ENCODE results near the gene CADPS2. TPM values are rescaled to one million over a fixed set of nuclear protein-coding genes. Genes with fewer than 3 reads are reported as not detected.

The CADPS2 gene
- total and polyA plus RNA-seq, 10 of the 15 experiments (the other 5 are each of a cell fraction or from before 2014, with no cell fraction given) = 0.05 to 7.5 (median 0.25) TPM

DNA sequence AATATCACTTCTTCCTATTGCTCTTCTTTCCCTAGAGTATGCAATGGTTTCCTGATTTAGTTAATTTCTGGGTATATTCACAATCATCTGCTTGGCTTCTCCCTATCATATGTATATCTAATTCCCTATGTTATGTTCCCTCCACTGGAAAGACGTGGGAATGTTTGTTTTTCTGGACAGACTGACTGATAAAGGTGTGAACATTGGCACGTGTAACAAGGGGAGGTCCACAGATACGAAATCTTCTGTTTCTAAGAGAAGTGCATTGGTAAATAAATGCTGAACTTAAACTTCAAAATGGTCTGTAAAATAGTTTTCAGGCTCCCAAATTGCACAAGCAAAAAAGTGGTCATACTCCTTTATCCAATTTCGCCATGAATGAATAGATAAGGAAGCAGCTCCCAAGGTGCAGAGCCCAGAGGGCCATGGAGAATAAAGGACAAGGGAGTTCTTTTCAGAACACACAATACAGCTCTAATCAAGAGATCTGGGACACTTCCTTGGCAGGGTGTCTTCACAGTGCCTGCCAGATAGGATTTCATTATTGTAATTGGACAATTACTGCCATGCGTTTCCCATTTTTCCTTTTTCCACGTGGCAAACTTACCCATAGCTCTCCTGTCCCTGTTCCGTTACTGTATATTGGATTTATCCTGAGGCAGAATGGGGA is 329.3 kb downstream of the CADPS2 start:
- in situ Hi-C loops (cut with MboI) (no loop called here), intact Hi-C loops (cut with micrococcal nuclease; ENCODE audit: unreplicated experiment) (no loop called here)
- H3K9me3 ChIP-seq (replicated peaks; ENCODE audit: control insufficient read depth, insufficient read depth, low read length) = no peaks in the 10 kb centered on the region
- no peak overlapping the region for H3K9ac ChIP-seq (ENCODE audit: control insufficient read depth, insufficient read depth, low read length)
- H3K27ac ChIP-seq (ENCODE audit: control insufficient read depth, insufficient read depth) = no peak overlapping the region
- H4K20me1 ChIP-seq (ENCODE audit: control insufficient read depth, insufficient read depth) = no peaks in the 10 kb centered on the region
- TF ChIP-seq, protein P1, sequence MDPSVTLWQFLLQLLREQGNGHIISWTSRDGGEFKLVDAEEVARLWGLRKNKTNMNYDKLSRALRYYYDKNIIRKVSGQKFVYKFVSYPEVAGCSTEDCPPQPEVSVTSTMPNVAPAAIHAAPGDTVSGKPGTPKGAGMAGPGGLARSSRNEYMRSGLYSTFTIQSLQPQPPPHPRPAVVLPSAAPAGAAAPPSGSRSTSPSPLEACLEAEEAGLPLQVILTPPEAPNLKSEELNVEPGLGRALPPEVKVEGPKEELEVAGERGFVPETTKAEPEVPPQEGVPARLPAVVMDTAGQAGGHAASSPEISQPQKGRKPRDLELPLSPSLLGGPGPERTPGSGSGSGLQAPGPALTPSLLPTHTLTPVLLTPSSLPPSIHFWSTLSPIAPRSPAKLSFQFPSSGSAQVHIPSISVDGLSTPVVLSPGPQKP (IDR thresholded peaks at IDR 0.05; ENCODE audit: low read depth, low read length) = no peak
- no peak for TF ChIP-seq MEF2B (IDR thresholded peaks at IDR 0.05; ENCODE audit: partially characterized antibody, poor library complexity, severe bottlenecking)
- no peak for TF ChIP-seq YY1 (IDR thresholded peaks at IDR 0.05; ENCODE audit: low read depth, low read length)
- TF ChIP-seq KAT2A (conservative IDR thresholded peaks at IDR 0.05; ENCODE audit: control insufficient read depth, low read depth, low read length) = no peak
- TF ChIP-seq WRNIP1 (IDR thresholded peaks at IDR 0.05; ENCODE audit: borderline replicate concordance, low read depth, low read length) = no peak
- TF ChIP-seq BACH1 (IDR thresholded peaks at IDR 0.05; ENCODE audit: borderline replicate concordance) = no peak
- TF ChIP-seq CHD2 (IDR thresholded peaks at IDR 0.05; ENCODE audit: borderline replicate concordance, low read depth, low read length) = no peak
- no peaks in the 10 kb centered on the region for H3K79me2 ChIP-seq (ENCODE audit: control insufficient read depth, insufficient read depth, low read length)
- no TSS peak for BruUV-seq (replicated peaks)
- H3K27me3 ChIP-seq (replicated peaks in 1 of 2; ENCODE audit: control insufficient read depth in 2 of 2, insufficient read depth in 2 of 2, low read length in 1 of 2) = no peaks in the 10 kb centered on the region; a peak in 1 of 4 replicates
- H2AFZ ChIP-seq (ENCODE audit: control insufficient read depth, low read depth, low read length) = no peak overlapping the region
- FAIRE-seq (no peak), ATAC-seq (no peak), DNase-seq (ENCODE audit: low read depth, low spot score) (no peak)
- H3K4me3 ChIP-seq = no peak overlapping the region
- no peak overlapping the region for H3K4me2 ChIP-seq (ENCODE audit: control insufficient read depth, insufficient read depth)
- ChIA-PET RAD21 (ENCODE audit: unreplicated experiment) (interaction anchor here (0.6 to 3.8 kb wide), 3 partner anchors 9 to 159 kb away, joined by 3 to 12 read pairs (median 5); no protein-coding TSS in a partner anchor), POLR2A (no interaction called here), SMC1A (ENCODE audit: uncharacterized antibody, unreplicated experiment) (interaction anchor here (0.6 to 3.2 kb wide), 12 partner anchors 10 to 231 kb away, joined by 3 to 19 read pairs (median 4); no protein-coding TSS in a partner anchor), CTCF (interaction anchor here (0.9 to 2.0 kb wide), 6 partner anchors 9 to 598 kb away, joined by 3 to 5 read pairs (median 4); no protein-coding TSS in a partner anchor)
- 35% methylated on average over 7 of the region's 7 CpGs for WGBS (ENCODE audit: insufficient coverage, insufficient replicate concordance, low lambda C conversion rate, missing lambda C conversion rate)
- no peaks in the 10 kb centered on the region for H3K36me3 ChIP-seq (ENCODE audit: control insufficient read depth in 2 of 2, insufficient read depth in 2 of 2, low read length in 1 of 2)
- no peaks in the 10 kb centered on the region for H3K4me1 ChIP-seq (ENCODE audit: control insufficient read depth, insufficient read depth, low read length)
